Large intestine (tissue), 3 donors: ENCODE results near the gene PCED1B. TPM values are rescaled to one million over a fixed set of nuclear protein-coding genes. Genes with fewer than 3 reads are reported as not detected.

Source experiments
- DNase-seq, 2 donors: peaks; one replicate each; pipeline versions ENCODE4 v3.0.0 to v3.0.0-alpha.2; 2013
- H3K27ac ChIP-seq: one replicate; pipeline ENCODE4 v1.5.1; 2013; ENCODE audit warnings: low read length
- H3K27me3 ChIP-seq: 2 replicates; pipeline ENCODE4 v1.6.1; 2013; ENCODE audit warnings: low read length; ENCODE audit not compliant: control insufficient read depth, insufficient read depth
- H3K36me3 ChIP-seq: 2 replicates; pipeline ENCODE4 v1.6.1; 2013; ENCODE audit warnings: low read length; ENCODE audit not compliant: control insufficient read depth, insufficient read depth
- H3K4me1 ChIP-seq: one replicate; pipeline ENCODE4 v1.6.1; 2013; ENCODE audit warnings: low read length; ENCODE audit not compliant: control insufficient read depth, insufficient read depth
- H3K4me3 ChIP-seq: one replicate; pipeline ENCODE4 v1.5.1; 2013; ENCODE audit warnings: low read length
- H3K9me3 ChIP-seq: one replicate; pipeline ENCODE4 v1.6.1; 2013; ENCODE audit warnings: mild to moderate bottlenecking, low read depth, low read length, moderate library complexity; ENCODE audit not compliant: control insufficient read depth
- WGBS: methylation state at CpG from one replicate; pipeline ENCODE4 v1.1.5; 2013; ENCODE audit warnings: low lambda C conversion rate; ENCODE audit not compliant: insufficient coverage; 5-methylcytosine and 5-hydroxymethylcytosine counted together
- polyA plus RNA-seq: library from polyadenylated mRNA; unstranded; fragments of 120-200 nt; gene quantifications from one replicate; pipeline ENCODE4 v1.2.1, GENCODE V29; 2013

The PCED1B gene
- polyA plus RNA-seq, 1 donor: 4.3 TPM

DNA sequence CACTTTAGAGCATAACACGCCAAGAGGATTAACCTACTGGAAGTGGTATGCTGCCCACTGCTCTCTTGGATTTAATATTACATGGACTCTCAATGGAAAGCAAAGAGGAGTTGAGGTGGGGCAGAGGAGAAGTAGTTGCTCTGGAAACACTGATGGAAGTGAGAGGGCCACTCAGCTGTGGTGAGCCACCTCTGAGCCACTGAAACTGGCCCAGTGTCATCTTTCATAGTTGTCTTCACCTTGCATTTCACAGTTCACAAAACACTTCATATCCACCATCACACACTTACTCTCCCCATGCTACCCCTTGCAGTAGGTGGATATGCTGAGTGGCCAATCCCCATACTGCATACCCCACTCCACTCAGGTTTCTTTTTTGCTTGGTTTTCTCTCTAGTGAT, 12.2 kb upstream of the PCED1B start:
- Histone ChIP-seq H3K4me3 (no peak overlapping the region), H3K27me3 (no peaks in the 10 kb centered on the region), H3K27ac (no peak overlapping the region), H3K36me3 (no peaks in the 10 kb centered on the region), H3K4me1 (no peaks in the 10 kb centered on the region), H3K9me3 (no peaks in the 10 kb centered on the region)
- 100% methylated on average over 1 of the region's 1 CpG for WGBS
- DNase-seq: no peak

DNA sequence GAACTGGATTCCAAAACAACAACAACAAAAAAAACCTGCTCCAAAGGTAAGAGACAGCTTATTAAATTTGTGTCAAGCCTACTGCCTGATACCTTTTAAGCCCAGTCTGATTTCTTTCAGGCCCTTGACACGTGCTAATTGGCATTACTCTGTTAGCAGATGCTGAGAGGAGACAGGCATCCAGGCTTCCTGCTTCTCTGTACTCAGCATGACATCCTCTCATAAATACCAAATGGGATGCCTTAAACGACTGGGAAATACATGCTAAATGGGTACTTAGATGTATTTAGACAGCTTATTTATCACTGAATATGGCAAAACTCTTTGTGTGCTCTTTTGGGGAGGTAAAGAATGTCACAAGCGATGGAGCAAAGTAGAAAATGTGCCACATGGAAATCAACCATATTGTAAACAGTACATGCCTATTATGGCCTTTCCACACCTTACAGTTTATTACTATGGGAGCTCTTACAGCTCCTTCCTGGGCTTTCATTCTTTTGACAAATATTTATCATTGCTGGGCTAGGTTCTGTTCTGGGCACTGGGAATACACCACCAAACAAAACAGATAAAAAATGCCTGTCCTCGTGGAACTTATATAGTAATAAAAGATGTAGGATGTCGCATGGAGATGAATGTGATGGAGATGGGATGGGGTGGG, 11.5 kb upstream of the PCED1B start:
- WGBS: no CpG with 5 or more reads among the region's 5 CpGs

DNA sequence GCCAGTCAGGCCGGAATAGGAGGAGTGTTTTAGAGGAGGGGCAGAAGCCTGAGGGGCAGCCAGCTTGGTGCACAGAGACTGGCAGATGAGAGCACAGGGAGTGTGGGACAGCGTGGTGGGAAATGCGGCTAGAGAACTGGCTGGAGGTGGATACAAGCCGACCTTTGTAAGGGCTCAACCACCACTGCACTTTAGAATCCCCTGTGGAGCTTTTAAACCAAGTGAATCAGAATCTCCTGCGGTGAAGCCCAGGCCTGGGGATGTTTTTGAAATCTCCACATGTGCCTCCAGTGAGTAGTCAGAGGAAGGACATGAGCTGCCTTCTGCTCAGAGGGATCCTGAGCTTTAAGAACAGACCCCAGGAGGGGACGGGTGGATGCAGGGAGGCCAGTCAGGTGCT, 10.9 kb upstream of the PCED1B start:
- 100% methylated on average over 1 of the region's 6 CpGs for WGBS
- H3K9me3 ChIP-seq: no peaks in the 10 kb centered on the region
- no peaks in the 10 kb centered on the region for H3K36me3 ChIP-seq
- no peak overlapping the region for H3K4me3 ChIP-seq
- H3K27me3 ChIP-seq: no peaks in the 10 kb centered on the region
- H3K27ac ChIP-seq: no peak overlapping the region
- no peak for DNase-seq
- no peaks in the 10 kb centered on the region for H3K4me1 ChIP-seq

More for the DNA sequence above, 11.5 kb upstream of the PCED1B start:
- H3K4me1 ChIP-seq: no peaks in the 10 kb centered on the region
- no peaks in the 10 kb centered on the region for H3K9me3 ChIP-seq
- no peak overlapping the region for H3K27ac ChIP-seq
- no peaks in the 10 kb centered on the region for H3K27me3 ChIP-seq
- no peaks in the 10 kb centered on the region for H3K36me3 ChIP-seq
- H3K4me3 ChIP-seq: no peak overlapping the region
- DNase-seq: no peak

DNA sequence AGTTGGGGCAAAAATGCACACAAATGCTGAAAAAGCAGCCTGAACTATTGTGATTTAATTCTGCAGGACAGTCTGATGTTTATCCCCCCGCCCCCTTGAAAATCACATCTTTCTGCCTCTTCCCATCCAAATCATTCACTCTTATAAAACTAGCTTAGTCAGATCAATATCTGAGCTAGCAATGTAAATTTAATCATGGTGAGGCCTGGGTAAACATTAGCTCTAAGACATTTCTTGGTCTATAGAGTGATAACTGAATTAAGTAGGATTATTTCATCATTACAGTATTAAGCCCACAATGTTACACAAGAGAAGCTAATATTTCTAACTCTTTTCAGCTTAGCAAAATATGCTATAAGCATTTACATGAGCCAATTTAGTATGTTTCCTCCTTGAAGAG, 9.1 kb upstream of the PCED1B start:
- Histone ChIP-seq H3K4me1 (no peaks in the 10 kb centered on the region), H3K36me3 (no peaks in the 10 kb centered on the region), H3K27ac (no peak overlapping the region), H3K9me3 (no peaks in the 10 kb centered on the region), H3K4me3 (no peak overlapping the region), H3K27me3 (no peaks in the 10 kb centered on the region)
- WGBS: no CpG with 5 or more reads among the region's 1 CpG
- DNase-seq: no peak

DNA sequence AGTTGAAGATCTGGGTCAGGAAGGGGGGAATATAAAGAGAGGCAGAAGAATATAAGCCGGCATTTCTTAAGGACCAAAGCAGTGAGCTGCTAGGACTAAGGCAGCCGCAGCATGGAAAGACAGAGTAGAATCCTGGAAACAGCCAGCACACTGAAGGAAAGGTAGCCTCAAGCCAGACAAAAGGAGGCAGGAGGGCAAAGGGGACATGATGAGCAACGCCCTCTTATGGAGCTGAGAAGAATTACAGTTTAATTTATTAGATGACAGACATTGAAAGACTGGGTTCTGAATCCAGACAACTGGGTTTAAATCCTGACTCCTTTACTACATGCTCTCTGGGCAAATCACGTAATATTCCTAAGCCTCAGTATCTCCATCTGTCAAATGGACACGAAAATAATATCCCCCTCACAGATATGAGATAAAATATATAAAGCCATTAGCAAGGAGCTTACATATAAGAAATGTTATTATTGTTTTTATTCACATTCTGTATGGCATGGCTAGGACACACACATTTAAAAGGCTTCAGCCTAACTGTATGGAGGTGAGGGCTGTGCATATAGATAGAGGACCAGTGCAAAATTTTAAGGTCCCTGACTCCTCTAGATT, 8.1 kb upstream of the PCED1B start:
- Histone ChIP-seq H3K36me3 (no peaks in the 10 kb centered on the region), H3K4me1 (no peaks in the 10 kb centered on the region), H3K9me3 (no peaks in the 10 kb centered on the region), H3K27me3 (no peaks in the 10 kb centered on the region), H3K4me3 (no peak overlapping the region), H3K27ac (no peak overlapping the region)
- no peak for DNase-seq
- 49% methylated on average over 2 of the region's 5 CpGs for WGBS

DNA sequence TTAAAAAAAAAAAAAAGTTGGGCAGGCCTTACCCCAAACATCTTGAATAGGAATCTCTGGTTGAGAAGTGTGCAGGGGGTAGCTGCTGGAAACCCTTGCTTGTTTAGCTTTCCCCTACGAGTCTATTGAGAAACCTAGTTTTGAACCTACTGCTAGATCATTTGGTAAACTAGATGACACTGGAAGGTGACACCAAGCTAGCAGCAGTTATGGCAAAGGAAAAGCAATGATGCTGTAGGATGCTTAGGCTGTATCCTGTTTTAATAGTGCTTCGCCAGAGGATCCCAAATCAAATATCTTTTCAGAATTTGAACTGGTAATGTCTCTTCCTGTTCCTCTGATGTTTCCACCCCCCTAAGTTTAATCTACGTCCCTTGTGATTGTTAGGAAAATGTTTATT, 5.5 kb upstream of the PCED1B start:
- Histone ChIP-seq H3K4me3 (no peak overlapping the region), H3K4me1 (peaks cover 3% of the 10 kb centered on the region), H3K27ac (no peak overlapping the region), H3K27me3 (no peaks in the 10 kb centered on the region), H3K9me3 (no peaks in the 10 kb centered on the region), H3K36me3 (peaks cover 4% of the 10 kb centered on the region)
- WGBS: 95% methylated on average over 2 of the region's 3 CpGs
- DNase-seq: no peak

DNA sequence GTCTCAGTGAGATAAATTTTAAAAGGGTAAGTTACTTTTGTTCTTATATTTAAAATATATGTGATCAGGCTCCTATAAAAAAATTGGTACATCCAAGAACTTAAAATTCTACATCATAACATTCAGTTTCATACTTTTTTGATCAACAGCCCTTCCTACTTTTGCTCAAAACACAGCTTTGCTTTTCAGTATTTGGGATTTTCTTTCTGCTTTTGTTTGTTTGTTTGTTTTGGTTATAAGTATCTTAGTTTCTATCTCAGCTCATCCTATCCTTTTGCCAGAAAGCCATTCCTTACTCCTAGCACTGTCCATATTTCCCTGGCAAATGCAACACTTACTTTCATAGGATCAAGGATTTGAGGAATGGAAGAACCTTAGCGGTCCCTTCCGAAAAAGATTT, 4.7 kb upstream of the PCED1B start:
- no peak overlapping the region for H3K4me3 ChIP-seq
- H3K9me3 ChIP-seq: no peaks in the 10 kb centered on the region
- H3K27ac ChIP-seq: no peak overlapping the region
- no peaks in the 10 kb centered on the region for H3K27me3 ChIP-seq
- 100% methylated on average over 2 of the region's 2 CpGs for WGBS
- H3K36me3 ChIP-seq: peaks cover 4% of the 10 kb centered on the region
- H3K4me1 ChIP-seq: peaks cover 3% of the 10 kb centered on the region
- DNase-seq: no peak

DNA sequence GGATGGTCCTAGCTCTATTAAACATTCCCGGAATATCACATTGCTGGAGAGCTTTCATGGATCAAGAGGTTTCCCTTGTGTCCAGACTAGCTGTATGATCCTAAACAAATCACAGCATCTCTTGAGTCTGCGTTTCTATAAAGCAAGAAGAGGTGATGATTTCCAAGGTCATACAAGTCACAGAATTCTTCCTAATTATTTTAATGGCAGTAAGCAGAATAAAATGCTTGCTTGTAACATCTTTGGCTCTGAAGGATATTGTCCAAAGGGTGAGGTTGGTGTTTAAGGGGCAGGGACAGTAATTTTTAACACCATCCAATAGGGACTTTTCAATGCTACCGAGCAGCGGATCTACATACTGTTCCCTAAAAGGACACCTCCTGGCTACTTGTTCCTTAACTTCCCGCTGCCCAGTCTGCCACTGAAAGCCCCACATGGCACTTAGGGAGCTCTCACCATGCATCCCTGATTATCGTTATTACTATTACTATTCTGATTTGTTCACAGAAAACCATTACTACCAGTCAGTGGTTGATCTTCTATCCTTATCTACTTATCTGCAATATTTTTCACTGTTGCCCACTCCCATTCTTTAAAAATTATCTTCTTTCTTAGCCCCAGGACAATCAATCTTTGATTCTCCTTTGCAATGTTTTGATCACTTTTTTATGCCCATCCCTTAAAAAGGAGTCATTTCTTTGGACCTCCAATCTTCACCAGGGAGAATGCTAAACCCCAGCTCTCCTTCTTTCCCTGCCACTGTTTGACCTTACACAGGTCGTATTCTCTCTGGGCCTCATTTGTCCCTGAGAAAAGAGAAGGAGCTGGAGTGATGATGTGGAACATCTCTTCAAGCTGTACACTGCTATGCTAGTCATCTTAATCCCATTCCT, 4.0 kb upstream of the PCED1B start:
- peaks cover 3% of the 10 kb centered on the region for H3K4me1 ChIP-seq
- peaks cover 4% of the 10 kb centered on the region for H3K36me3 ChIP-seq
- 92% methylated on average over 2 of the region's 7 CpGs for WGBS
- DNase-seq: no peak
- H3K27me3 ChIP-seq: no peaks in the 10 kb centered on the region
- no peaks in the 10 kb centered on the region for H3K9me3 ChIP-seq
- no peak overlapping the region for H3K4me3 ChIP-seq
- no peak overlapping the region for H3K27ac ChIP-seq

DNA sequence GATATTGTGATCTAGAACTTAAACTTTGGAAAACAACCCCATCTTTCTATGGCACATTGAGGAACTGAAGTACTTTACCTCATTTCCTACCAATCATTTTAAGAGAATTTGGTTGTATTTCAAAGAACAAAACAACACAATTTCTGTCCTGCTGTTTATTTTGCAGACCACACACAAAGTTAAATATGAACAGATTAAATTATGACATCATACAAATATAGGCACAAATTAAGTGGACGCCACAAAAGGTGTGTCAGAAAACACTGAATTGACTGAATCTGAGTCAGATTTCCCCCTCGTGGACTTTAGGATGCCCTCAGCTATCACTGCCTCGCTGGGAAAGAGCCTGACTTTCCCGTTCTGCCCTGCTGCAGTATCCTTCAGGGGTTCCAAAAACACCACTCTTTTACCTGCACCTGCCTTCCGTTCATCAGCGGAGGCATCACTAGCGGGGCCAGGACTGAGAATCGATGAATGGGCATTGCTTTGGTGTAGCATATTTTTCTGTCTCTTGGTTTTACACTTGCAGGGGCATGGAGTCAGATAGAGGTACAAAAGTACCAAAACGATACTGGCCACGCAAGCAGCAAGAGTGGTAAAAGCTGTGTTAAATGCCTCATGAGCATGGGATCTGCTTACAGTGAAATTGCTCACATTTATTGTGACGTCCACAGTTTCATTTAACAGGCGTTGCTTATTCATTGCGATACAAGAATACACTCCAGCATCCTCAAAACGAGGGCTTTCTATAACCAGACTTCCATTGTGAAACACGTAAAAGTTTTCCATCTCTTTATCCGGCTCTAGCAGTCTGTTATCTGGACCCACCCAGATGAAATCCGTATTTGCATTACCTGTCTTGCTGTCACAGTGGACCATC, 2.0 kb upstream of the PCED1B start:
- no peak for DNase-seq
- peak overlapping the region; percentile 73 for H3K4me3 ChIP-seq
- H3K9me3 ChIP-seq: no peaks in the 10 kb centered on the region
- H3K36me3 ChIP-seq: peaks cover 4% of the 10 kb centered on the region
- H3K27ac ChIP-seq: no peak overlapping the region
- H3K4me1 ChIP-seq: peaks cover 3% of the 10 kb centered on the region
- 100% methylated on average over 3 of the region's 17 CpGs for WGBS
- H3K27me3 ChIP-seq: no peaks in the 10 kb centered on the region

DNA sequence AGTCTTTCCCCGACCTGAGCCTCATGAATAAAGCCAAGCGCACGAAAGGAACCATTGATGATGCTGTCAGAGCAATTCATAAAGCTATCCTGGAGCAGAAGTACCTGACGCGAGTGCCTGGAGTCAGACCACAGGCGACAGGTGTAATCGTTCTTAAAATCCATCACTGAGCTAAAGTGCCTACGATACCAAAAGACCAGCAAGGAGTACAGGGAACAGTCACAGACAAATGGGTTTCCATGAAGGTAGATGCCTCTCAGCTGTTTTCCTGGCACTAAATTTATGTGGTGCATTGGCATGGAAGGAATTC, 1.4 kb upstream of the PCED1B start:
- H3K4me3 ChIP-seq: peak overlapping the region; percentile 73
- 92% methylated on average over 6 of the region's 8 CpGs for WGBS
- H3K27ac ChIP-seq: no peak overlapping the region
- H3K36me3 ChIP-seq: peaks cover 4% of the 10 kb centered on the region
- peaks cover 5% of the 10 kb centered on the region for H3K4me1 ChIP-seq
- H3K9me3 ChIP-seq: no peaks in the 10 kb centered on the region
- DNase-seq: no peak
- no peaks in the 10 kb centered on the region for H3K27me3 ChIP-seq
